Adrenal gland (tissue), 12 donors: Measurements from ENCODE around the gene CDV3. TPM values are rescaled to one million over a fixed set of nuclear protein-coding genes. Genes with fewer than 3 reads are reported as not detected.
"Not testable (repeated sequence)": the region's sequence is repeated elsewhere in the genome, so short reads cannot be mapped to it uniquely, and the experiment has no call there.

ENCODE experiments used
- DNase-seq, 7 donors: peaks; one replicate each; pipeline ENCODE4 v3.0.0-alpha.2; 2019 to 2020
- H3K27ac ChIP-seq, 5 donors: fragments of 200-600 bp; sonication (generic) in 4 of 5; 1 replicate in 3 of 5; 2 replicates in 2 of 5; pipeline versions ENCODE4 v1.5.1 to v1.8.0; 2016 to 2020; ENCODE audit warnings: mild to moderate bottlenecking in 1 of 5
- H3K27me3 ChIP-seq: fragments of 200-600 bp; 2 replicates; pipeline ENCODE4 v1.8.0; 2021
- H3K36me3 ChIP-seq, 2 donors: fragments of 200-600 bp; replicated peaks in 1 of 2; 1 replicate in 1 of 2; 2 replicates in 1 of 2; pipeline versions ENCODE4 v1.5.1 to v1.8.0; 2018 to 2022
- H3K4me1 ChIP-seq, 2 donors: fragments of 200-600 bp; replicated peaks in 1 of 2; 1 replicate in 1 of 2; 2 replicates in 1 of 2; pipeline versions ENCODE4 v1.5.1 to v1.8.0; 2018 to 2021
- H3K4me3 ChIP-seq, 4 donors: fragments of 200-600 bp; sonication (generic) in 3 of 4; one replicate each; pipeline ENCODE4 v1.5.1; 2016 to 2018
- H3K9me3 ChIP-seq, 3 donors: fragments of 200-600 bp; sonication (generic) in 1 of 3; replicated peaks in 1 of 3; 1 replicate in 2 of 3; 2 replicates in 1 of 3; pipeline versions ENCODE4 v1.5.1 to v1.8.0; 2016 to 2021
- POLR2A ChIP-seq, 2 donors: fragments of 450-650 bp; IDR thresholded peaks; one replicate each; pipeline ENCODE4 v1.6.1; 2017; ENCODE audit warnings: antibody characterized with exemption in 2 of 2, mild to moderate bottlenecking in 2 of 2, moderate library complexity in 1 of 2
- WGBS, 4 donors: extraction: QIAGEN DNeasy Blood & Tissue Kit in 2 of 4; methylation state at CpG; one replicate each; pipeline versions ENCODE4 v1.1.5 to v1.1.7; 2013 to 2017; 5-methylcytosine and 5-hydroxymethylcytosine counted together
- intact Hi-C, 2 donors: fragments of 100-400 bp; cut with DNase I; formaldehyde crosslinking; loops; one replicate each; pipeline versions ENCODE4 v1.14.1 to v1.15.0; 2022 to 2023
- polyA plus RNA-seq, 3 donors: library from polyadenylated mRNA; stranded (reverse); fragments of 200-250 nt in 2 of 3; fragments of 350-450 nt in 1 of 3; fragmentation: Illumina TruSeq in 1 of 3; extraction: RNeasy Lipid Tissue Mini Kit (QIAGEN cat#74804) in 1 of 3; gene quantifications; one replicate each; pipeline ENCODE4 v1.2.3, GENCODE V29; 2013 to 2014
- total RNA-seq, 9 donors: library from RNA; depleted of rRNA in 4 of 9; stranded (reverse); fragments of >200 nt in 4 of 9; fragments of 120-200 nt in 1 of 9; fragmentation: NEBNext Ultra II Directional in 1 of 9; extraction: Animal tissue kit (Norgen Biotek cat#: 25700) in 1 of 9; gene quantifications; one replicate each; pipeline versions ENCODE4 v1.1.0 to v1.2.4, GENCODE V29; 2013 to 2023
- TF ChIP-seq, protein P1 (sequence below), 6 experiments: fragments of 450-650 bp in 4 of 6; fragments of 200-600 bp in 2 of 6; sonication (generic) in 1 of 6; IDR thresholded peaks; 1 replicate in 5 of 6; 2 replicates in 1 of 6; pipeline versions ENCODE4 v1.5.1 to v1.8.0; 2016 to 2021; ENCODE audit warnings: antibody characterized with exemption in 6 of 6, mild to moderate bottlenecking in 2 of 6, moderate library complexity in 1 of 6
- donor health status: healthy with polysubstance abuse.
- donor health status: Bipolar disorder and iron deficiency.
- donor health status: DM: yes; HTN: yes; CAD: no.
- donor health status: DM: no; HTN: no; CAD: no.
- donor health status: DM: no; HTN: no; CAD: no.
- donor health status: DM: yes; HTN: yes; CAD: no.

CDV3 gene
- total and polyA plus RNA-seq, 12 donors = 30.8 to 309 (median 124) TPM

DNA sequence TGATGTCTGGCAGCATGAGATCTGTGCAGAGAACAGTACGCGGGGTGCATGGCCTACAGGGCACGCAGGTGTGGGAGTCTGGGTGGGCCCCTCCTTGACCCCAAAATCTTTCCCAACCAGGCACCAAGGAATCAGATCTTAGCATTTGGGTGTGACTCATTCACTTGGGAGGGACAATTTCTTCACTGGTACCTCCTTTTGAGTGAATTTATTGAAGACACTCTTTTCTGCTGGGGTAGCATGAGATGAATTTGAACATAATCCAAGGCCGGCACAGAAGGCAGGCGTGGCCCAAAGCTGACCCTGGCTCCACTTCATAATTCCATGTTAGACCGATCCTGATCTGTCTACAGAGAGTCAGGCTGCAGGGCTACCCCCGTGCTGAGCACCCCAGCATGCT is 30.6 kb upstream of the CDV3 start:
- Histone ChIP-seq H3K27ac (no peak overlapping the region), H3K4me1 (peaks cover 0 to 8% of the 10 kb centered on the region in 2 donors), H3K4me3 (no peak overlapping the region), H3K36me3 (no peaks in the 10 kb centered on the region), H3K27me3 (no peaks in the 10 kb centered on the region), H3K9me3 (no peaks in the 10 kb centered on the region)
- 73 to 89% (median 78%) methylated on average over 7 of the region's 7 CpGs for WGBS, 4 donors
- no peak for DNase-seq
- no peak for TF ChIP-seq POLR2A (IDR thresholded peaks at IDR 0.05)
- TF ChIP-seq, protein P1, sequence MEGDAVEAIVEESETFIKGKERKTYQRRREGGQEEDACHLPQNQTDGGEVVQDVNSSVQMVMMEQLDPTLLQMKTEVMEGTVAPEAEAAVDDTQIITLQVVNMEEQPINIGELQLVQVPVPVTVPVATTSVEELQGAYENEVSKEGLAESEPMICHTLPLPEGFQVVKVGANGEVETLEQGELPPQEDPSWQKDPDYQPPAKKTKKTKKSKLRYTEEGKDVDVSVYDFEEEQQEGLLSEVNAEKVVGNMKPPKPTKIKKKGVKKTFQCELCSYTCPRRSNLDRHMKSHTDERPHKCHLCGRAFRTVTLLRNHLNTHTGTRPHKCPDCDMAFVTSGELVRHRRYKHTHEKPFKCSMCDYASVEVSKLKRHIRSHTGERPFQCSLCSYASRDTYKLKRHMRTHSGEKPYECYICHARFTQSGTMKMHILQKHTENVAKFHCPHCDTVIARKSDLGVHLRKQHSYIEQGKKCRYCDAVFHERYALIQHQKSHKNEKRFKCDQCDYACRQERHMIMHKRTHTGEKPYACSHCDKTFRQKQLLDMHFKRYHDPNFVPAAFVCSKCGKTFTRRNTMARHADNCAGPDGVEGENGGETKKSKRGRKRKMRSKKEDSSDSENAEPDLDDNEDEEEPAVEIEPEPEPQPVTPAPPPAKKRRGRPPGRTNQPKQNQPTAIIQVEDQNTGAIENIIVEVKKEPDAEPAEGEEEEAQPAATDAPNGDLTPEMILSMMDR (IDR thresholded peaks at IDR 0.05) = no peak
- intact Hi-C loops = no loop called here

DNA sequence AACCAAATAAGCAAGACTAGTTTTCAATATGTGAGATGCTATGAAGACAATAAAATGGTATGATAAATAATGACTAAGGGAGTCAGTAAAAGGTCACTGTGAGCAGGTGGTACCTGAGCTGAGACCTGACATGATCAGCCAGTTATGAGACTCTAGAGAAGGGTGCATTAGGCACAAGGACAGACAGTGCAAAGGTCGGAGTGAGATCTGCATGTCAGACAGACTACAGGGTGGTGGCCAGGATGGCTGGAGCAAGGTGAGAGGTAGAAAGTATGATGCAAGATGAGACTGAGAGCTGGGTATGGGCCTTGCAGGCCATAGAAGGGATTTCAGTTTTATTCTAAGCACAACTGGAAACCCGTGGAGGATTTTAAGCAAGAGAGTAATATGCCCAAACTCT is 28.5 kb upstream of the CDV3 start:
- 75 to 84% (median 79%) methylated on average over 2 of the region's 2 CpGs for WGBS, 4 donors
- intact Hi-C loops, H3K27me3 ChIP-seq, H3K4me1 ChIP-seq, H3K4me3 ChIP-seq, H3K36me3 ChIP-seq, DNase-seq, H3K9me3 ChIP-seq, H3K27ac ChIP-seq: not testable (repeated sequence)

DNA sequence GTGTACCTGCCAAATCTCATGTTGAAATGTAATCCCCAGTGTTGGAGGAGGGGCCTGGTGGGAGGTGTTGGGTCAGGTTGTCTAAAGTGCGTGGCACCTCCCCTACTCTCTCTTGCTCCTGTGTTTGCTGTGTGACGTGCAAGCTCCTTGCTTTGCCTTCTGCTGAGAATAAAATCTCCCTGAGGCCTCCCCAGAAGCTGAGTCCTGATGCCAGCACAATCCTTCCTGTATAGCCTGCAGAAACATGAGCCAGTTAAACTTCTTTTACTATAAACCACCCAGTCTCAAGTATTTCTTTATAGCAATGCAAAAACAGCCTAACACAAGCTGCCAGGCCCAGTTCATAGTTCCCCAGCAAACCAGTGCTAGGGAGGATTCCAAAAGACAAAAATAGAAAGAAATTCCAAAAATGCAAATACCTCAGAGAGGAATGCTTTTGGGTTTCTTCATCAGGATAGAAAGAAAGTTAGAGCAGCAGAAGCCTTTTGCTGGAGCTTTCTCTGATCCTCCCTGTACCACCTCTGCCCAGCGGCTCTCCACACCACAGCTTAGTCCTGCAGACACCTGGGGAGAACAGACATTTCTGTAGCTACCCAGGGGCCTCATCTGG is 25.9 kb upstream of the CDV3 start:
- WGBS, 4 donors = 74 to 94% (median 83%) methylated on average over 2 to 3 of the region's 3 CpGs
- H3K4me3 ChIP-seq = no peak overlapping the region
- H3K36me3 ChIP-seq = no peaks in the 10 kb centered on the region
- TF ChIP-seq, protein P1 (IDR thresholded peaks at IDR 0.05) = no peak
- TF ChIP-seq POLR2A (IDR thresholded peaks at IDR 0.05) = no peak
- H3K9me3 ChIP-seq = no peaks in the 10 kb centered on the region
- DNase-seq = no peak
- intact Hi-C loops = no loop called here
- H3K27me3 ChIP-seq = no peaks in the 10 kb centered on the region
- H3K27ac ChIP-seq = peak overlapping the region in 1 of 5 donors; percentile 81
- H3K4me1 ChIP-seq = no peaks in the 10 kb centered on the region

DNA sequence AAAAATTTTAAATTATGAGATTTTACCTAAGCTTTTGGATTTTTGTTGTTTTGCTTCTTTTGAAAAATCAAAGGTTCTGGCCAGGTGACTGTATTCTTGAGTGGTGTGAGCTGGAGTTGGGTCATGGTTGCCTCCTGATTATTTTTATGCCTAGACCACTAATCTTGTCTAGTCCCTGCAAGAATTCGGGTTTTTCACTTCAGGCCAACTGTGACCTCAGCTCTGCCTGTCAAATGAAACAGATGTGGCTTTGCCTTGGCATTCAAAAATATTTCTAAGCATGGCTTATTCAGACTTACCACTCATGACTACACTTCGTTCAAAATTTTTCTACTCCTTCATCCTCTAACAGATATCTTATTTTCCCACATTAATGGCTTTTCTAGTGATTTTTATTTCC is 25.4 kb upstream of the CDV3 start:
- TF ChIP-seq, protein P1 (IDR thresholded peaks at IDR 0.05) = no peak
- no peak for TF ChIP-seq POLR2A (IDR thresholded peaks at IDR 0.05)
- H3K9me3 ChIP-seq = no peaks in the 10 kb centered on the region
- WGBS, 4 donors = 32 to 36% (median 33%) methylated on average over 2 of the region's 2 CpGs
- DNase-seq = peak in 1 of 7 donors; percentile 26
- H3K4me3 ChIP-seq = no peak overlapping the region
- no peaks in the 10 kb centered on the region for H3K27me3 ChIP-seq
- no peaks in the 10 kb centered on the region for H3K36me3 ChIP-seq
- intact Hi-C loops = no loop called here
- peak overlapping the region in 1 of 5 donors; percentile 14 for H3K27ac ChIP-seq
- H3K4me1 ChIP-seq = no peaks in the 10 kb centered on the region

DNA sequence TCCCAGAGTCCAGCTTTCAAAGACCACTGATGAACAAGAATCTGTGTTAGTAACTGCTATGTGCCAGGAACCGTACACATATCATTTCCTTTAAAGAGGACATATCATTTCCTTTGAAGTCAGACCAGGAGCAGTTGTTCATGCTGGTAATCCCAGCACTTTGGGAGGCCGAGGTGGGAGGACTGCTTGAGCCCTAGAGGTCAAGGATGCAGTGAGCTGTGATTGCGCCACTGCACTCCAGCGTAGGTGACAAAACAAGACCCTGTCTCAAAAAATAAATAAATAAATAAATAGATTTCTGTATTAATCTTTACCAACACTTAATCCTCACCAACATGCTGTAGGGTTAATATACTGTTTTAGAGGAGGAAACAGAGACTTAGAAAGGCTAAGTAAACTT is 23.9 kb upstream of the CDV3 start:
- intact Hi-C loops = no loop called here
- Histone ChIP-seq H3K27me3 (no peaks in the 10 kb centered on the region), H3K4me1 (no peaks in the 10 kb centered on the region), H3K27ac (no peak overlapping the region), H3K36me3 (no peaks in the 10 kb centered on the region), H3K4me3 (no peak overlapping the region), H3K9me3 (no peaks in the 10 kb centered on the region)
- TF ChIP-seq, protein P1 (IDR thresholded peaks at IDR 0.05) = no peak
- no peak for TF ChIP-seq POLR2A (IDR thresholded peaks at IDR 0.05)
- WGBS, 4 donors = 89 to 94% (median 91%) methylated on average over 4 of the region's 4 CpGs
- no peak for DNase-seq

DNA sequence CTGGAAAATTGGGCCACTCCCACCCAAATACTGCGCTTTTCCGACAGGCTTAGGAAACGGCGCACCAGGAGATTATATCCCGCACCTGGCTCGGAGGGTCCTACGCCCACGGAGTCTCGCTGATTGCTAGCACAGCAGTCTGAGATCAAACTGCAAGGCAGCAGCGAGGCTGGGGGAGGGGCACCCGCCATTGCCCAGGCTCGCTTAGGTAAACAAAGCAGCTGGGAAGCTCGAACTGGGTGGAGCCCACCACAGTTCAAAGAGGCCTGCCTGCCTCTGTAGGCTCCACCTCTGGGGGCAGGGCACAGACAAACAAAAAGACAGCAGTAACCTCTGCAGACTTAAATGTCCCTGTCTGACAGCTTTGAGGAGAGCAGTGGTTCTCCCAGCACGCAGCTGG is 21.9 kb upstream of the CDV3 start:
- H3K9me3 ChIP-seq, intact Hi-C loops, H3K27ac ChIP-seq, H3K36me3 ChIP-seq, H3K4me1 ChIP-seq, H3K4me3 ChIP-seq, DNase-seq, H3K27me3 ChIP-seq: not testable (repeated sequence)
- WGBS, 4 donors = 88 to 98% (median 95%) methylated on average over 7 to 9 of the region's 14 CpGs
